AG10803 (cell line): ENCODE measurements around the gene GPR153.

ENCODE experiments used
- DNase-seq: peaks from one replicate; pipeline ENCODE4 v3.0.0; 2010; ENCODE audit warnings: low read depth
- H3K4me3 ChIP-seq: 2 replicates; pipeline ENCODE4 v1.5.1; 2011; ENCODE audit warnings: mild to moderate bottlenecking, low read length, control low read depth
- CTCF ChIP-seq: conservative IDR thresholded peaks from 2 replicates; pipeline ENCODE4 v1.5.1; 2011; ENCODE audit warnings: mild to moderate bottlenecking, low read length, control low read depth, inconsistent platforms

The GPR153 gene

DNA sequence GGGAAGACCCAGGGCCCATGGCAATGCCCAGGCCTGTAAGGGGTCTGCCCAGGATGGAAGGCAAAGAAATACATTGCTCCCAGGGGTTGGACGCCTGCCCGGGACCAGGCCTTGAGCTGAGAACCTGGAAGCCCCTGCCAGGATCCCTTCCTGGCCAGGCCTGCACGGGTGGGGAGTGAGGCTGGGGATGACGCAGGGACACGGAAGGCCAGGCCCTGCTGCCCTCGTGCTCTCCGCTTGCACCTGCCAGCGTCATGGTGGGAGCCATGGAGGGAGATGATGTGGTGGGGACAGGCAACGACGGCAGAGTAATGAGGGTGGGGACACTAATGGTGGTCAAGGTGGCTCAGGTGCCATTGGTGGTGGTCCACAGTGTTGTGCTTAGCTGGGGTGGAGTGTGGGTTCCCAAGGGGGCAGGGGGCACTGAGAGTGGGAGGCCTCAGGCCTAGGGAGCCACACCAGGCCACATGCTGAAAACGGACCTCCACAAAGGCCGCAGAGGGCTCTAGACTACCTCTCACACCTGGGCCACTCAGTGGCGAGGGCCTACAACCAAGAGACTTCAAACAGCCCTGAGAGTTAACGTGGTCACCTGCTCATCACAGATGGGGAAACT is 12.6 kb downstream of the GPR153 start:
- no peak for DNase-seq
- TF ChIP-seq CTCF: no peak

GRCh38 chr1:6247651-6248050 is 13.2 kb downstream of the GPR153 start:
- DNase-seq: no peak
- H3K4me3 ChIP-seq: no peak overlapping the region
- TF ChIP-seq CTCF: no peak

More for the DNA sequence above, 12.6 kb downstream of the GPR153 start:
- H3K4me3 ChIP-seq: no peak overlapping the region

DNA sequence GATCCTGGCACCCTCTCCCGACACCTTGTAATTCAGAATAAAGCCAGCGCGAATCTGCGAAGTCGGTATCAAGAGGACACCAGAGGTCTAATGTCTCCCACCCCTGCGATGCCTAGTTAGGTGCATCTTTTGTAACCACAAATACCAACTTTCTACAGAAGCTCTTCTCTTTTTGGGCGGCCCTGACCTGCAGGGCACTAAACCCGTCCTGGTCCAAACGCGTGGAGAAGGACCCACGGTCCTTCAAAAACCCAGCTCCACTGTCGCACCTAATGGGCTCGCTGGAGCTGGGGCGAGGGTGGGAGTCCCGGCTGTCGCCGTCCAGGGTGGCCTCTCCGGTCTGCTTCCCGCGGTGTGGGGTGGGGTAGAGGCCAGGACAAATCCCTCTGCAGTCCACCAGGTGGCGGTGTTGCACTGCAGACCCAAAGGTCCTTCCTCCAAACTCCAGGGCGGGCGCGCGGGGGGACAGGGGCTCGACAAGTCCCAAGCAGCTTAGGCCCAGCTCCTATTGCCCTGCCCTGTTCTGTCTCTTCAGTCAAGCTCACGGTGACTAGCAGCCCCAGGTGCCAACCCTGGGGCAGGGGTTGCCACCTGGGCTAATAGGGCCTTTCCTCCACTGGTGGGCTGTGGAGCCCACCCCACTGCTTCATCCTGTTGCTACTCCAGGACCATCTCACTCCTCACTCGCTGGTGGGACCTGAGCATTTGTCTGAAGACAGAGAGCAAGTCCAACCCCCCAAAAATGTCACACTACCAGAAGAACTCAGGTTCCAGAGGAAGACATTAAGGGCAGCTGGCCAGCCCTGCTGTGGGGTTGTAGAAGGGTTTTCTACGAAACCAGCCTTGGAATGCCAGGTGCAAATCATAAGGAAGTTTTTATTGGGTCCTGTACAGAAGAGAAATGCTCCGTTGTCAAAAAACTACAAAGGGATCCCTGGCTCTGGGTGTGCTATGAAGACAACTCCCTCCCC is 14.1 kb downstream of the GPR153 start:
- H3K4me3 ChIP-seq: no peak overlapping the region
- peak; percentile 63 for DNase-seq
- peak; percentile 78 for TF ChIP-seq CTCF

DNA sequence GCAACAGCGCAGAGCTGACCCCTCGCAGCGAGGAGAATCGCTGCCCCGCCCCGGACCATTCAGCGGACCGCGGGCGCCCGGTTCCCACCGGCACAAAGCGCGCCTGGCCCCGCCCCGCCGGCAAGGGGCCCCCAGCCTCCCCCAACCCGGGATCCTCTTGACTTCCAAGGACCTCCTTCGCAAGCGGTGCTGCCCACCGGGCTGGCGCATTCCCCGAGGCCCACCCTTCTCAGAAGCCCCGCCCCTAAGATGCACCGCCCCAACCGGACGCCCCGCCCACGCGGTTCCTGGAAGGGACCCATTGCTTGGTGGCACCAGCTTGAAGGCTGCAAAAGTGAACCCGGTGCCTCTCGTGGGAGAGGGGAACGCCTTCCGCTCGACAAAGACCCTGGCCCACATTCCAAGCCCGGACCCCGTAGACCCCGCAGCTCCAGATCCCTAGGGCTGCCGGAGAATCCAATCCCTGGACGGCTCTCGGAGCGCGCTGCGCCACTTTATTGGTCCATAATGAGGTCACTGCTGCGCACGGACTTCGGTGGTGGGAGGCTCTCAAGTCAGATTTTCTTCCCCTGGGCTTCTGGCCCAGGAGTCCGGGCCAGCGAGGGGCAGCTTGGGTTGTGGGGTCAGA is 14.9 kb downstream of the GPR153 start:
- TF ChIP-seq CTCF: no peak
- no peak for DNase-seq
- no peak overlapping the region for H3K4me3 ChIP-seq

DNA sequence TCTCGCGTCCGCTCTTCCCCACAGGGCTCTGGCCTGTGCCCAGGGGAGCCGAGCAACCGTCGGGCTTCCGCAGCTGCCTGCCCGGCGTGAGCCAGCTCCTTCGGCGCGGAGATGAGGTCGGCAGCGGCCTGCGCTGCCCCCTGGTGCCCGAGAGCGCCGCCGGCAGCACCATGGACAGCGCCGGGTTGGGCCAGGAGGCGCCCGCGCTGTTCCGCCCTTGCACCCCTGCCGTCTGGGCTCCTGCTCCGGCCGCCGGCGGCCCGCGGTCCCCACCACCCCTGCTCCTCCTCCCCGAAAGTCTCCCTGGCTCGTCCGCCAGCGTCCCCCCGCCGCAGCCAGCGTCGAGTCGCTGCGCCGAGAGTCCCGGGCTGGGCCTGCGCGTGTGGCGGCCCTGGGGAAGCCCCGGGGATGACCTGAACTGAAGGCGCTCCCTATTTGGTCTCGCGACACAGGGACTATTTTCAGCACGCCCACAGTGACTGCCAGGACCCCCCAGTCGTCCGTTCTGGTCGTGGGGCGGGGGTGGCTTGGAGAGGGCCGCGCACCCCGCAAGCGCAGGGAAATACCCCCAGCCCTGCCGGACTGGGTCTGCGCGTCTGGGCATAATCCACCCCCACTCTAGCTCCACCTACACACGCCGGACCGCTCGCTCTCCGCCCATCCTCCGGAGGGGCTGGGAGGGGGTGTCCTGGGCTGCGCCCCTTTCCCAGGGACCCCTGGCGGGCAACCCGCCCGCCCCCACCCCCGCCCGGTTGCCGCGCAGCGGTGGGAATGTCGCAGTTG is 15.6 kb downstream of the GPR153 start:
- peak; percentile 65 for TF ChIP-seq CTCF
- DNase-seq: peak; percentile 66
- no peak overlapping the region for H3K4me3 ChIP-seq

GRCh38 chr1:6244401-6245049 is 16.4 kb downstream of the GPR153 start:
- H3K4me3 ChIP-seq: no peak overlapping the region
- DNase-seq: no peak
- no peak for TF ChIP-seq CTCF
